Liver (tissue), 9 donors: Measurements from ENCODE around the gene EPS8L1. TPM values are rescaled to one million over a fixed set of nuclear protein-coding genes. Genes with fewer than 3 reads are reported as not detected.

Experiments used
- DNase-seq: peaks from one replicate; pipeline ENCODE4 v3.0.0-alpha.2; 2017; ENCODE audit warnings: low spot score
- H3K27ac ChIP-seq, 2 donors: one replicate each; pipeline ENCODE4 v1.7.0; 2013; ENCODE audit warnings: inconsistent platforms in 2 of 2, low read length in 2 of 2, control low read depth in 1 of 2, low read depth in 1 of 2, mild to moderate bottlenecking in 1 of 2
- H3K27me3 ChIP-seq, 4 donors: one replicate each; pipeline versions ENCODE4 v1.6.1 to v1.7.0; 2013; ENCODE audit warnings: low read length in 3 of 4, inconsistent platforms in 1 of 4, mild to moderate bottlenecking in 1 of 4, moderate library complexity in 1 of 4; ENCODE audit not compliant: control insufficient read depth in 4 of 4, insufficient read depth in 4 of 4
- H3K36me3 ChIP-seq, 4 donors: one replicate each; pipeline versions ENCODE4 v1.6.1 to v1.7.0; 2013; ENCODE audit warnings: low read length in 3 of 4, mild to moderate bottlenecking in 3 of 4, low read depth in 1 of 4, moderate library complexity in 1 of 4; ENCODE audit not compliant: control insufficient read depth in 4 of 4, insufficient read depth in 3 of 4
- H3K4me1 ChIP-seq, 4 donors: one replicate each; pipeline versions ENCODE4 v1.6.1 to v1.7.0; 2013; ENCODE audit warnings: low read length in 3 of 4, mild to moderate bottlenecking in 3 of 4, moderate library complexity in 1 of 4; ENCODE audit not compliant: control insufficient read depth in 4 of 4, insufficient read depth in 4 of 4
- H3K4me3 ChIP-seq, 3 donors: one replicate each; pipeline versions ENCODE4 v1.6.1 to v1.7.0; 2013; ENCODE audit warnings: low read length in 3 of 3, control low read depth in 1 of 3, low read depth in 1 of 3, mild to moderate bottlenecking in 1 of 3
- H3K9ac ChIP-seq, 2 donors: one replicate each; pipeline ENCODE4 v1.7.0; 2013; ENCODE audit warnings: low read length in 2 of 2, mild to moderate bottlenecking in 2 of 2, moderate library complexity in 2 of 2, control low read depth in 1 of 2, low read depth in 1 of 2
- H3K9me3 ChIP-seq, 4 donors: one replicate each; pipeline versions ENCODE4 v1.6.1 to v1.7.0; 2013; ENCODE audit warnings: low read length in 3 of 4; ENCODE audit not compliant: control insufficient read depth in 4 of 4
- ATF3 ChIP-seq: IDR thresholded peaks from 2 replicates; pipeline ENCODE4 v1.6.1; 2016; ENCODE audit warnings: antibody characterized with exemption
- EGR1 ChIP-seq, 2 donors: IDR thresholded peaks; 2 replicates each; pipeline ENCODE4 v1.6.1; 2016 to 2018; ENCODE audit warnings: antibody characterized with exemption in 2 of 2, low read depth in 2 of 2
- FOXA1 ChIP-seq: IDR thresholded peaks from 2 replicates; pipeline ENCODE4 v1.6.1; 2016; ENCODE audit warnings: antibody characterized with exemption
- FOXA2 ChIP-seq: IDR thresholded peaks from 2 replicates; pipeline ENCODE4 v1.6.1; 2016; ENCODE audit warnings: antibody characterized with exemption
- HNF4A ChIP-seq, 2 donors: conservative IDR thresholded peaks; 2 replicates each; pipeline ENCODE4 v1.6.1; 2016; ENCODE audit warnings: antibody characterized with exemption in 2 of 2, mild to moderate bottlenecking in 2 of 2
- HNF4G ChIP-seq: IDR thresholded peaks from 2 replicates; pipeline ENCODE4 v1.6.1; 2016; ENCODE audit warnings: antibody characterized with exemption
- JUND ChIP-seq, 2 donors: IDR thresholded peaks; 2 replicates each; pipeline ENCODE4 v1.6.1; 2016; ENCODE audit warnings: antibody characterized with exemption in 2 of 2
- MAX ChIP-seq: IDR thresholded peaks from 2 replicates; pipeline ENCODE4 v1.6.1; 2016; ENCODE audit warnings: antibody characterized with exemption
- NR2F2 ChIP-seq: IDR thresholded peaks from 2 replicates; pipeline ENCODE4 v1.6.1; 2016; ENCODE audit warnings: antibody characterized with exemption
- RAD21 ChIP-seq, 2 donors: IDR thresholded peaks; 2 replicates each; pipeline ENCODE4 v1.6.1; 2016; ENCODE audit warnings: antibody characterized with exemption in 2 of 2, mild to moderate bottlenecking in 2 of 2
- RXRA ChIP-seq, 2 donors: IDR thresholded peaks; 2 replicates each; pipeline ENCODE4 v1.6.1; 2017 to 2018; ENCODE audit warnings: antibody characterized with exemption in 2 of 2, mild to moderate bottlenecking in 1 of 2
- SP1 ChIP-seq: IDR thresholded peaks from 2 replicates; pipeline ENCODE4 v1.6.1; 2018; ENCODE audit warnings: antibody characterized with exemption, mild to moderate bottlenecking
- TAF1 ChIP-seq: conservative IDR thresholded peaks from 2 replicates; pipeline ENCODE4 v1.6.1; 2016; ENCODE audit warnings: antibody characterized with exemption, mild to moderate bottlenecking
- YY1 ChIP-seq: IDR thresholded peaks from 2 replicates; pipeline ENCODE4 v1.6.1; 2016; ENCODE audit warnings: antibody characterized with exemption, mild to moderate bottlenecking
- WGBS: extraction: QIAGEN DNeasy Blood & Tissue Kit; methylation state at CpG from one replicate; pipeline ENCODE4 v1.1.7; 2013; 5-methylcytosine and 5-hydroxymethylcytosine counted together
- polyA plus RNA-seq, 2 donors: library from polyadenylated mRNA; stranded (reverse) in 1 of 2; unstranded in 1 of 2; fragments of 200-250 nt in 1 of 2; fragments of >200 nt in 1 of 2; fragmentation: Nextera tagmentation in 1 of 2; extraction: Ambion mirVana in 1 of 2; gene quantifications; one replicate each; pipeline versions ENCODE4 v1.2.1 to v1.2.3, GENCODE V29; 2013 to 2015
- total RNA-seq, 2 donors: library from RNA; depleted of rRNA; stranded (reverse); fragments of >200 nt; gene quantifications; one replicate each; pipeline ENCODE4 v1.2.3, GENCODE V29; 2014
- TF ChIP-seq, protein P1 (sequence below): IDR thresholded peaks from 2 replicates; pipeline ENCODE4 v1.6.1; 2016; ENCODE audit warnings: antibody characterized with exemption
- TF ChIP-seq, protein P2 (sequence below): IDR thresholded peaks from 2 replicates; pipeline ENCODE4 v1.6.1; 2016; ENCODE audit warnings: antibody characterized with exemption, mild to moderate bottlenecking
- donor health status: healthy.
- donor health status: healthy.
- donor health status: healthy.
- donor health status: healthy.
- donor health status: healthy.

The EPS8L1 gene
- total and polyA plus RNA-seq, 4 donors: 0.40 to 1.5 (median 0.87) TPM

GRCh38 chr19:55071913-55072312 is 3.8 kb upstream of the EPS8L1 start:
- Histone ChIP-seq H3K27ac (no peak overlapping the region), H3K4me1 (no peaks in the 10 kb centered on the region)

DNA sequence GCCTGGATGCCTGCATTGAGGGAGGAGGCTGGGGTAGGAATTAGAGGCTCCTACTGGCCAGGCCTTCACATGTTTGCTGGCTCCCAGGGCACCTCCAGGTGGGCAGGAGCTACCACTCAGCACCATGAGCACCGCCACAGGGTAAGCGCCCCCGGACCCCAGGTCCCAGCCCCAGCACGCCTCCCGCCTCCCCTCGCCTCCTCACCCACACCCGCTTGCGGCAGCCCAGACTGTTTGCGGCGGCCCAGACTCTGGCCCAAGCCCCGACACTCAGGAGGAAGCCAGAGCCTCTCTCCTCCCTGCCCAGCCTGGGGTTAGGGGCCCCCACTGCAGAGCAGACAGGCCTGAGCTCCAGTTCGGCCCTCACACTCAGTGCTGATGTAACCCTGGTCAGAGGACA is 652 bp downstream of the EPS8L1 start:
- Histone ChIP-seq H3K4me1 (peaks cover 2 to 11% (median 7%) of the 10 kb centered on the region in 4 donors), H3K27me3 (peaks cover 0 to 8% (median 2%) of the 10 kb centered on the region in 4 donors), H3K9me3 (no peaks in the 10 kb centered on the region), H3K4me3 (no peak overlapping the region), H3K27ac (no peak overlapping the region), H3K36me3 (no peaks in the 10 kb centered on the region), H3K9ac (no peak overlapping the region)
- TF ChIP-seq HNF4A (conservative IDR thresholded peaks at IDR 0.05): no peak
- TF ChIP-seq FOXA2: no peak
- no peak for TF ChIP-seq RAD21 (IDR thresholded peaks at IDR 0.05)
- TF ChIP-seq TAF1: no peak
- no peak for TF ChIP-seq ATF3
- TF ChIP-seq NR2F2: no peak
- TF ChIP-seq SP1: no peak
- TF ChIP-seq, protein P1, sequence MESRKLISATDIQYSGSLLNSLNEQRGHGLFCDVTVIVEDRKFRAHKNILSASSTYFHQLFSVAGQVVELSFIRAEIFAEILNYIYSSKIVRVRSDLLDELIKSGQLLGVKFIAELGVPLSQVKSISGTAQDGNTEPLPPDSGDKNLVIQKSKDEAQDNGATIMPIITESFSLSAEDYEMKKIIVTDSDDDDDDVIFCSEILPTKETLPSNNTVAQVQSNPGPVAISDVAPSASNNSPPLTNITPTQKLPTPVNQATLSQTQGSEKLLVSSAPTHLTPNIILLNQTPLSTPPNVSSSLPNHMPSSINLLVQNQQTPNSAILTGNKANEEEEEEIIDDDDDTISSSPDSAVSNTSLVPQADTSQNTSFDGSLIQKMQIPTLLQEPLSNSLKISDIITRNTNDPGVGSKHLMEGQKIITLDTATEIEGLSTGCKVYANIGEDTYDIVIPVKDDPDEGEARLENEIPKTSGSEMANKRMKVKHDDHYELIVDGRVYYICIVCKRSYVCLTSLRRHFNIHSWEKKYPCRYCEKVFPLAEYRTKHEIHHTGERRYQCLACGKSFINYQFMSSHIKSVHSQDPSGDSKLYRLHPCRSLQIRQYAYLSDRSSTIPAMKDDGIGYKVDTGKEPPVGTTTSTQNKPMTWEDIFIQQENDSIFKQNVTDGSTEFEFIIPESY: no peak
- no peak for TF ChIP-seq FOXA1
- WGBS: 80% methylated on average over 12 of the region's 12 CpGs
- no peak for DNase-seq

More at GRCh38 chr19:55071913-55072312, 3.8 kb upstream of the EPS8L1 start:
- Histone ChIP-seq H3K27me3 (peaks cover 0 to 11% (median 3%) of the 10 kb centered on the region in 4 donors), H3K36me3 (no peaks in the 10 kb centered on the region), H3K4me3 (no peak overlapping the region), H3K9ac (no peak overlapping the region), H3K9me3 (no peaks in the 10 kb centered on the region)
- DNase-seq: no peak
- TF ChIP-seq YY1 (no peak), HNF4A (conservative IDR thresholded peaks at IDR 0.05) (no peak), RAD21 (IDR thresholded peaks at IDR 0.05) (no peak), NR2F2 (no peak), EGR1 (IDR thresholded peaks at IDR 0.05; ENCODE audit: low read depth in 2 of 2) (no peak), RXRA (IDR thresholded peaks at IDR 0.05) (no peak), TAF1 (no peak), HNF4G (no peak), JUND (IDR thresholded peaks at IDR 0.05) (no peak), SP1 (no peak), MAX (no peak), ATF3 (no peak)
- TF ChIP-seq, protein P1: no peak
- TF ChIP-seq, protein P2, sequence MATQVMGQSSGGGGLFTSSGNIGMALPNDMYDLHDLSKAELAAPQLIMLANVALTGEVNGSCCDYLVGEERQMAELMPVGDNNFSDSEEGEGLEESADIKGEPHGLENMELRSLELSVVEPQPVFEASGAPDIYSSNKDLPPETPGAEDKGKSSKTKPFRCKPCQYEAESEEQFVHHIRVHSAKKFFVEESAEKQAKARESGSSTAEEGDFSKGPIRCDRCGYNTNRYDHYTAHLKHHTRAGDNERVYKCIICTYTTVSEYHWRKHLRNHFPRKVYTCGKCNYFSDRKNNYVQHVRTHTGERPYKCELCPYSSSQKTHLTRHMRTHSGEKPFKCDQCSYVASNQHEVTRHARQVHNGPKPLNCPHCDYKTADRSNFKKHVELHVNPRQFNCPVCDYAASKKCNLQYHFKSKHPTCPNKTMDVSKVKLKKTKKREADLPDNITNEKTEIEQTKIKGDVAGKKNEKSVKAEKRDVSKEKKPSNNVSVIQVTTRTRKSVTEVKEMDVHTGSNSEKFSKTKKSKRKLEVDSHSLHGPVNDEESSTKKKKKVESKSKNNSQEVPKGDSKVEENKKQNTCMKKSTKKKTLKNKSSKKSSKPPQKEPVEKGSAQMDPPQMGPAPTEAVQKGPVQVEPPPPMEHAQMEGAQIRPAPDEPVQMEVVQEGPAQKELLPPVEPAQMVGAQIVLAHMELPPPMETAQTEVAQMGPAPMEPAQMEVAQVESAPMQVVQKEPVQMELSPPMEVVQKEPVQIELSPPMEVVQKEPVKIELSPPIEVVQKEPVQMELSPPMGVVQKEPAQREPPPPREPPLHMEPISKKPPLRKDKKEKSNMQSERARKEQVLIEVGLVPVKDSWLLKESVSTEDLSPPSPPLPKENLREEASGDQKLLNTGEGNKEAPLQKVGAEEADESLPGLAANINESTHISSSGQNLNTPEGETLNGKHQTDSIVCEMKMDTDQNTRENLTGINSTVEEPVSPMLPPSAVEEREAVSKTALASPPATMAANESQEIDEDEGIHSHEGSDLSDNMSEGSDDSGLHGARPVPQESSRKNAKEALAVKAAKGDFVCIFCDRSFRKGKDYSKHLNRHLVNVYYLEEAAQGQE: no peak
- WGBS: 56% methylated on average over 8 of the region's 8 CpGs
